ENCODE data around the gene NINJ1.

NINJ1 gene

DNA sequence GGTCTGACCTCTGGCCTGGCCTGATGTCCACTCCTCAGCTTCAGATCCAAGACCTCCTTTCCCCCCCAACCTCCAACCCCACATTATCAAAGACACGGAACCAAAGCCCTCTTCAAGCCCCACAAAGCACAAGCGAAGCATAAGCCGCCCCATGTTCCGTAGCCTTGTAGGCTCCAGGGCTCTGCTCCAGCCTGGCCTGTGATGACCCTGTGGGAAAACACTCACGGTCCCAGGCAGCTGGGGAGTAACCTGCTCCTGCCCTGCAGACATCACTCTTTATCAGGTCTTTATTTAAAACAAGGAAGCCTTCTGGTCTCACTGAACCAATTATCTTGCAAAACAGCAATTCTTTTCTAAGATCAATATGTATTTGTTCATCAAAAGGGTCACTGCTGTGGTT, 34.5 kb upstream of the NINJ1 start:
- TF ChIP-seq, protein P1, sequence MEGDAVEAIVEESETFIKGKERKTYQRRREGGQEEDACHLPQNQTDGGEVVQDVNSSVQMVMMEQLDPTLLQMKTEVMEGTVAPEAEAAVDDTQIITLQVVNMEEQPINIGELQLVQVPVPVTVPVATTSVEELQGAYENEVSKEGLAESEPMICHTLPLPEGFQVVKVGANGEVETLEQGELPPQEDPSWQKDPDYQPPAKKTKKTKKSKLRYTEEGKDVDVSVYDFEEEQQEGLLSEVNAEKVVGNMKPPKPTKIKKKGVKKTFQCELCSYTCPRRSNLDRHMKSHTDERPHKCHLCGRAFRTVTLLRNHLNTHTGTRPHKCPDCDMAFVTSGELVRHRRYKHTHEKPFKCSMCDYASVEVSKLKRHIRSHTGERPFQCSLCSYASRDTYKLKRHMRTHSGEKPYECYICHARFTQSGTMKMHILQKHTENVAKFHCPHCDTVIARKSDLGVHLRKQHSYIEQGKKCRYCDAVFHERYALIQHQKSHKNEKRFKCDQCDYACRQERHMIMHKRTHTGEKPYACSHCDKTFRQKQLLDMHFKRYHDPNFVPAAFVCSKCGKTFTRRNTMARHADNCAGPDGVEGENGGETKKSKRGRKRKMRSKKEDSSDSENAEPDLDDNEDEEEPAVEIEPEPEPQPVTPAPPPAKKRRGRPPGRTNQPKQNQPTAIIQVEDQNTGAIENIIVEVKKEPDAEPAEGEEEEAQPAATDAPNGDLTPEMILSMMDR (IDR thresholded peaks at IDR 0.05; ENCODE audit: low read depth, low read length): no peak
- H3K4me3 ChIP-seq (ENCODE audit: low read depth, low read length): no peak overlapping the region

DNA sequence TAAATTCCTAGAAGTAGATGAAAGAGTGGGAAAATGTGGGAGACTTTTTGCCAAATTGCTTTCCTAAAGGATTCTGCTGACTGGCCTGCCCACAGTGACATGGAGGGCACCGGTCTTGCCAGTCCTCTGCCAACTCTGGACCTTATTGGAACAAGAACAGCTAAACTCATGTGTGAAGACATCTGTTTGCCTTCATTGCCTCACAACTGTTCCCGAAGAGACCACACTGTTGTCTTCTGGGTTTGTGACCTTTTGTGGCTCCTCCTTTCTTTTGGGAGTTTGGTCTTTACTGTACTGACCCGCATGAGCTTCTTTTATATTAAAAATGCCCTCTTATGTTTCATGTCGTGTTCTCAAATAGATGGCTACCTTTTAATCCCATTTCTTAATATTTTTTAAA, 33.8 kb upstream of the NINJ1 start:
- TF ChIP-seq, protein P1 (IDR thresholded peaks at IDR 0.05; ENCODE audit: low read depth, low read length): no peak
- no peak overlapping the region for H3K4me3 ChIP-seq (ENCODE audit: low read depth, low read length)

DNA sequence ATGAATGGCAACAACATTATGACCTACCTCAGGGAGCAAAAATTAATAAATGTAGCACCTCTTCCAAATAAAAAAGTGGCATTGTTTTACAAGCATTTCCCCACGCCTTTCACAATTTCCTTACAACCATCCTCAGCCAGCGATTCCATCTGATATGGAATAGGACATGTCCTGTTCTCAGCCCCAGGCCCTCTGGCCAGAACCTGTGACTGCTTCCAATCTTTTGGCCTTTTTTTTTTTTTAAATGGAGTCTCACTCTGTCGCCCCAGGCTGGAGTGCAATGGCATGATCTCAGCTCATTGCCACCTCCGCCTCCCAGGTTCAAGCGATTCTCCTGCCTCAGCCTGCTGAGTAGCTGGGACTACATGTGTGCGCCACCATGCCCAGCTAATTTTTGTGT, 33.1 kb upstream of the NINJ1 start:
- TF ChIP-seq, protein P1 (IDR thresholded peaks at IDR 0.05; ENCODE audit: low read depth, low read length): no peak
- H3K4me3 ChIP-seq (ENCODE audit: low read depth, low read length): no peak overlapping the region

DNA sequence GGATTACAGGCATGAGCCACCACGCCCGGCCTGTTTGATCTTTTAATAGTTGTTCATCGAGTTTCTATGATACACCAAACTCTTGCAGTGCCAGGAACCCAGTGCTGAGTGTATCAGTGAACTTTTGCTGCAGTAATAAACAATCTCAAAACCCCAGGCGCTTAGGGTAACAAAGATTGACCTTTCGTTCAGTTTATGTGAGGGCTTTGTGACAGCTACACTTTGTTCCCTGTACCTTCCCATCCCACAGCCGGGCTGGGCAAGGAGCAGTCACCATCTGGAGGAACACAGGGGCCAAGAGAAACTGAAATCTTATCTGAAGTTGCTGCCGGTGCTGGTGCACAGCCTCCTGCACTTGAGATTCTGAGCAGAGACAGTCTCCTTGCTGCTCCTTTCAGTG, 32.6 kb upstream of the NINJ1 start:
- TF ChIP-seq, protein P1 (IDR thresholded peaks at IDR 0.05; ENCODE audit: low read depth, low read length): no peak
- no peak overlapping the region for H3K4me3 ChIP-seq (ENCODE audit: low read depth, low read length)

- TF ChIP-seq, protein P1 (IDR thresholded peaks at IDR 0.05; ENCODE audit: low read depth, low read length): no peak
Observed at GRCh38 chr9:93164085-93164484, 30.0 kb upstream of the NINJ1 start.

DNA sequence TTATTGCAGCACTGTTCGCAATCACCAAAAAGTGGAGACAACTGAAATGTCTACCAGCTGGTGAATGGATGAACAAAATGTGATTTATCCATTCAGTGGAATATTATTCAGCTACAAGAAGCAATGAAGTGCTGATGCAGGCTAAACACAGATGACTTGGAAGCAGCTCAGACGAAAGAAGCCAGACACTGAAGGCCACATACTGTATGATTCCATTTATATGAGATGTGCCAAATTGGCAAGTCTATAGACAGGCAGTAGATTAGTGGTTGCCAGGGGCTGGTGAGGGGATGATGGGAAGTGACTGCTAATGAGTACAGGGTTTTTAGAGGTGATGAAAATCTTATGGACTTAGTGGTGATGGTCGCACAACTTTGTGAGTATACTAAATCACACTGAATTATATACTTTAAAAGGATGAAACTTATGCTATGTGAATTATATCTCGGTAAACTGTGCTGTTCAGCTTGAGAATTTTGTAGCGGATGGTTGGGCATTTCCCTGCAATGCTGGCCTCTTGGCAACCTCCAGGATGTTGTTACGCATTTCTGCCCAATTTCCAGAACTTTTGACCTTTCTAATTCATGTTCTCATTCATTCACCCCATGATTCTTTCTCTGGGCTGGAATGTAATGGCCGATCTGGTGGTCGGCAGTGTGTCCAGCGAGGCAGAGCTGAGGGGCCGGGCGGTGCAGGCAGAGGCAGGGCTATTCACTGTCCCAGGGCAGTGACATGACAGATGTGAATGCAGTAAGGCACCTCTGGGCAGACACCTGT, 27.9 kb upstream of the NINJ1 start:
- no peak overlapping the region for H3K4me3 ChIP-seq (ENCODE audit: low read depth, low read length)
- TF ChIP-seq, protein P1 (IDR thresholded peaks at IDR 0.05; ENCODE audit: low read depth, low read length): no peak

More at GRCh38 chr9:93164085-93164484, 30.0 kb upstream of the NINJ1 start:
- H3K4me3 ChIP-seq (ENCODE audit: low read depth, low read length): no peak overlapping the region

DNA sequence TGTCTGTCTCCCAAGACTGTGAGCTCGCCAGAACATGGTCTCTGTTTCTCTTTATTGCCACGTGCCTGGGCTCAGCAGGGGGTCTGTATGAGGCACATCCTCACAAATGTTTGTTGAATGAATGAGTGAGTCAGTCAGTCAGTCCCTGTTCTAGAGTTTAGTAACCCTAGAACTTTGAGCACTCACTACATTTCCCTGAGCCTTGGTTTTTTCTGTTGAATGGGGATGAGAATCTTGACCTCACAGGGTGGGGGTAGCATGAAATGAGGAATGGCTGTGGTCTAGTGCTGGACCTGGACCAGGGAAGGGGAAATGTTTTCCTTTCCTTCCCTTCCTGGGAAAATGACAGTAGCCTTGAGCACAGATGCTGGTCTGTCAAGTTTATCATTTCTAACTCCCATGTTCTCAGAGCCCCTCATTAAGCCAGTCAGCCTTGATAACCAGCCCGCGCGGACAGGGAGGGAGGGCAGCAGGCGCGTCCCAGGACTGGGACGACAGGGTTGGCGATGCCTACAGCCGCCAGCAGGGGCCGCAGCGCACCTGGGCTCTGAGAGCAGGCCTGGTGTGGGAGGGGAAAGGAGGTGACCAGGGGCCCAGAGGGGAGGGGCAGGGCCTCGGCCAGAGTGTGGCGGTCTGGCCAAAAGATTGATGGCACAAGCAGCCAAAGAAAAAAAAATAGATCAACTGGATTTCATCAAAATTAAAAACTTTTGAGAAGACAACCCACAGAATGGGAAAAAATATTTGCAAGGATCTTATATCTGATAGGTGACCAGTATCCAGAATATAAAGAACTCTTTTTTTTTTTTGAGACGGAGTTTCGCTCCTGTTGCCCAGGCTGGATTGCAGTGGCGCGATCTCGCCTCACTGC, 25.8 kb upstream of the NINJ1 start:
- no peak overlapping the region for H3K4me3 ChIP-seq (ENCODE audit: low read depth, low read length)

More for the DNA sequence above, 25.8 kb upstream of the NINJ1 start:
- TF ChIP-seq, protein P1 (IDR thresholded peaks at IDR 0.05; ENCODE audit: low read depth, low read length): peak; percentile 97
